ENCODE results near the gene KLHL35.

The KLHL35 gene

DNA sequence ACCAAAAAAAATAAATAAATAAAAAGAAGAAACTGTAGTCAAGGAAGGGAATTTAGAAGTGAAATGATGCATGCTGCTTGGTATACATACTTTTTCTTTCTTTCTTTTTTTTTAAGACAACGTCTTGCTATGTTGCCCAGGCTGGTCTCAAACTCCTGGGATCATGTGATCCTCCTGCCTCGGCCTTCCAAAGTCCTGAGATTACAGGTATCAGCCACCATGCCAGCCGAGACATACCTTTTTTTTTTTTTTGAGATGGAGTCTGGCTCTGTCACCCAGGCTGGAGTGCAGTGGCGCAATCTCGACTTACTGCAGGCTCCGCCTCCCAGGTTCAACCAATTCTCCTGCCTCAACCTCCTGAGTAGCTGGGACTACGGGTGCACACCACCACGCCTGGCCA lies 59.8 kb downstream of the KLHL35 start:
- no peak for TF ChIP-seq CTCF (IDR thresholded peaks at IDR 0.05)
